HG02678 (cell line): ENCODE results near the gene TNFRSF4.

Experiments
- ATAC-seq: cut with Tn5 transposase; IDR thresholded peaks from one replicate; pipeline ENCODE4 v1.9.1; 2021; ENCODE audit warnings: mild to moderate bottlenecking, moderate library complexity; ENCODE audit not compliant: unreplicated experiment

The TNFRSF4 gene

DNA sequence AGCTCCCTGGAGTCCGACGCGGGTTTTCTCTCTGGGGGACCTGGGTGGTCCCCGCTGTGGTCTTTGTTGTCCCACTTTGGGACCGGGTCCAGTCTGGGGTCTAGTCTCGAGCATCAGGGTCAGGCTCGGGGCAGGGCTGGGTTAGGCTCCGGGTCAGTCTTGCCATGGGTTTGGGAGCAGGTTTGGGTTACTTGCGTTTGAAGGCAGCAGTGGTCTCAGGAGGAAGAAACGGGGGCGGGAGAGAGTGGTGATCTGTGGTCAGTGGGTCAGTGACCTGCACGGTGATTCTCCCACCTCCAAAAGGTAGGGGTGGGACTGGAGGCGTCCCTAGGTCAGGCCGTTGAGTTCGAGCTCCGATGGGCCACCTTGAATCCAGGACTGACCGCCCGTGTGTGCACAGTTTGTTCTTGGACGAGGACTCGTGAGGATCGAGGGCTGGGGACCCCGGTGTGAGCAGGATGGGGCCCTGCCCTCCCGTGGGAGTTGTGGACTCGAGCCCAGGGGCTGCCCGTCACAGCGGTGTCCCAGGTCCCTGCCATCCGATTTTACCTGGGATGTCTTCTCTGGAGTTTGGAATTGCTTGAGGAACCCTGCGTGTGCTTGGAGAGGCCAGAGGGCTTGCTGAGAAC, 20.3 kb upstream of the TNFRSF4 start:
- ATAC-seq = no peak

DNA sequence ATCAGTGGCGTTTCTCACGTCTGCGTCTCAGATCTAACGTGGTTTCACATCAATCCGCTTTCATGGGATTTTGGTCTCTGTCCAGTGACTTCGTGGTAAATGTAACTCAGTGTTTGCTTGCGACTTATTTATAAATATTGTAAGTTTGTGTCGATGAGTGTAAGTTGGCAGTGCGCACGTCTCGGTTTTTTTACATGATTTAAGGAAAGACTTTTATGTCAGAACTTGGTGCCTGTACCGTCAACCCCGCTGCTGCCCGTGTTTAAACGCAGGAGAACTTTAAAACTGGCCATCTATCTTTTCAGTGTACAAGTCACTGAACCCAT, 19.6 kb upstream of the TNFRSF4 start:
- ATAC-seq = no peak

GRCh38 chr1:1232796-1233566, 19.0 kb upstream of the TNFRSF4 start:
- ATAC-seq = no peak

- ATAC-seq = no peak
Observed at GRCh38 chr1:1232208-1232795, 18.3 kb upstream of the TNFRSF4 start, which contains the start of gene B3GALT6. TSS of gene B3GALT6 (plus strand) at chr1:1232237. CDS start at chr1:1232279, 42 bp downstream.

GRCh38 chr1:1231400-1232207, 17.7 kb upstream of the TNFRSF4 start, which contains the start of gene SDF4:
TSS of gene SDF4 (minus strand) at chr1:1232001. CDS start at chr1:1228772, 3,229 bp downstream.
- ATAC-seq = peak; percentile 94

- no peak for ATAC-seq
Observed at GRCh38 chr1:1230656-1231399, 16.9 kb upstream of the TNFRSF4 start.

GRCh38 chr1:1229770-1230169, 15.8 kb upstream of the TNFRSF4 start:
- no peak for ATAC-seq

DNA sequence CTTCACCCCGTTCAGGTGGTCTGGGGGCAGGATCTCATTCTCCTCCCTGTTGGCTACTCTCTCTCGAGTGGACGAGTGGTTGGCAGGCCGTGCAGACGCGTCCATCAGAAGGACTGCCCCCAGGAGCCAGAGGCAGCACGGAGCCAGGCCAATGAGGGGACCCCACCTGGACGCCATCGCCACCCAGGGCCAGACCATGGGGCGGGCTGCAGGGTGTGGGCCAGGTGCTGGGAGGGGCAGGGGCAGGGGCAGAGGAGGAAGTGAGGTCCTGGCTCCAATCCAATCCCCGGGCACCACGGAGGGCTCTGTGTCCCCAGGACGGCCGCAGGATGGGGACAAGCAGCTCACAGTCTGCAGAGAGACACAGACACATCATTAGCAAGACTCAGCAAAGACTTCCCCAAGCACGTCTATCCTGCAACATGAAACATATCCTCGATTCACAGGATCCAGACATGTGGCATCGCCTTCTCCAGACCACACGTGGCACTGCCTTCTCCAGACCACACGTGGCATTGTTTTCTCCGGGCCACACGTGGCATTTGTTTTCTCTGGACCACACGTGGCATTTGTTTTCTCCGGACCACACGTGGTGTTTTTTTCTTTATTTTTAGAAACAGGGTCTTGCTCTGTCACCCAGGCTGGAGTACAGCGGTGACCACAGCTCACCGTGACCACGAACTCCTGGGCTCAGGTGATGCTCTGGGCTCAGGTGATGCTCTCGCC, 14.8 kb upstream of the TNFRSF4 start:
- no peak for ATAC-seq

GRCh38 chr1:1228187-1228586, 14.2 kb upstream of the TNFRSF4 start:
- ATAC-seq = no peak

DNA sequence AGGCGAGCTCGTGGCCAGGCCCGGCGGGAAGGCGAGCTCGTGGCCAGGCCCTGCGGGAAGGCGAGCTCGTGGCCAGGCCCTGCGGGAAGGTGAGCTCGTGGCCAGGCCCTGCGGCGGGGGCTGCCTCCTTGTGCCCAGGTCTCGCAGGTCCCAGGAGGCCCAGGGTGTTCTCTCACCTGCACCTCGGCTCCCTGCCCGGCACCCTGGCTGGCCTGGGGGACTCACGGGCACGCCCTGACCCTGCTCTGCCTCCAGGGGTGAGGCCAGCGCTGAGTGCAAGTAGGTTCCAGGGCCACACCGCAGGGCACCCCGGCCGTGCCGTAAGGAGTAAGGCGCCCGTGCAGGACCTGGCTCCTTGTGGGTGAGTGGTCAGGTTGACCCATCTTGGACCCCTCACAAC, 13.4 kb upstream of the TNFRSF4 start:
- no peak for ATAC-seq

GRCh38 chr1:1226566-1227362, 12.8 kb upstream of the TNFRSF4 start:
- ATAC-seq = no peak

DNA sequence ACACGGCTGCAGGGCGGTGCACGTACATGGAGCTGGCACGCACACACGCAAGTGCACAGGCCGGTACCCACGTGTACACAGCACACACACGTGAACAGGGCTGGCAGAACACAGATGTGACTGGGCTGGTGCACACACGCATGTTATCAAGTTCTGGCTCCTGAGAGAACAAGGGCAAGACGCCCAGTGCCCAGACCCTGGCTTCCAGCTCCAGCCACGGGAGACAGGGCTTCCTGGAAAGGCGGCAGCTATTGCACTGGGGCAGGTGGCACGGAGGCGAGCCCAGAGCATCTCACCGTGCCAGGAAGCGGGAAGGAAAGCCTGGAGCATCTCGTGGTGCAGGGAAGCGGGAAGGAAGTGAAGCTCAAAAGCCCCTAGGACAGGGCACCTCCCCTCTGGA, 12.0 kb upstream of the TNFRSF4 start:
- no peak for ATAC-seq

- no peak for ATAC-seq
Observed at GRCh38 chr1:1225238-1225845, 11.4 kb upstream of the TNFRSF4 start.

GRCh38 chr1:1223891-1224290, 9.9 kb upstream of the TNFRSF4 start:
- no peak for ATAC-seq

GRCh38 chr1:1223321-1223720, 9.4 kb upstream of the TNFRSF4 start:
- ATAC-seq = no peak

DNA sequence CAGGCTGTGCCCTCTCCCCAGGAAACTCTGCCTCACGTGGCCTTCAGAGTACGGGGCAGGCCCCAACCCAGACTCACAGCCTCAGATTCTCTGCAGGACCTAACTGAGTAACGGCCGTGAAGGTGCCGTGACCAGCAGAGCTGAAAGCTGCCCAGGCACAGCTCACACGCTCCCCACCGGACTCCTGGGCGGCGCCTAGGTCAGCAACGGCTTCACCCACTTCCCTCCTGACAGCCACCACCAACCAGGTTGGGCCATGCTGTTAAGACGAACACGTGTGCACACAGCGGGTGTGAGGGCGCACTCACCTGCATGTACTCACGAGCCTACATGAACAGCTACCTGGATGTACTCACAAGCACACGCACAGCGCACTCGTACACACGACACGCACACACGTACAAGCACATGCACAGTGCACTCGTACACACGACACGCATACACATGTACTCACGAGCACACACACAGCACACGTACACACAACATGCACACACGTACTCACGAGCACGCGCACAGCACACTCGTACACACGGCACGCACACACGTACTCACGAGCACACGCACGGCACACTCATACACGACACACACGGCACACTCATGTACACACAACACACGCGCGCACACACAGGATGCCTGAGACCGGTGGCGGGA, 8.7 kb upstream of the TNFRSF4 start:
- no peak for ATAC-seq

DNA sequence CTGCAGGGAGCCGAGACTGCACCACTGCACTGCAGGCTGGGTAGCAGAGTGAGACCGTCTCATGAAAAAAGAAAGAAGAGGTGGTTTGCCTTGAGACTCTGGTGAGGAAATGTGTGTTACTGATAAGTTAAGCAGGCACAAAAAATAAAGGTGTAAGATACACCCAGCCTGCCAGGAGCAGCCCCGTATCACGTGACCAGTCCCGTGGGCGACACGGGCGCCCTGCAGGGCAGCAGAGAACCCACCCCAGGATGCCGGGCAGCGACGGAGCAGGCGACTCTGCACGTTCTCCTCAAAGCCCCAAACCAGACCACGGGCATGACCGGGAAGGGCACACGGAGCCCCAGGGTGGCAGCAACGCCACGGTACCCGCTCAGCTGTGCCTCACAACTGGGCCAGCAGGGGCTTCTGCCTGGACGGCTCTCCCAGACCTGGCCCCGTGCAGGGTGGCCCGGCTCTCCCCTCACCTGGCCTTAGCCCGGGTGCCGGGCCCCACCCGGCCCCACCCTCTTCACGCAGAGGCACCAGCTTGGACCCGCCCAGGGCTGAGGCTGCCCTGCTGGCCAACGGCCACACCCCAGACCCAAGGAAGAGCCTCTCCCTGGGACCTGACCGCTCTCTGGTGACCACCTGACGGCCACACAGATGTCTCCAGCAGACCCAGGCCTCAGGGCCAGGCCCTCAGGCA, 8.1 kb upstream of the TNFRSF4 start:
- no peak for ATAC-seq

GRCh38 chr1:1220197-1220596, 6.2 kb upstream of the TNFRSF4 start:
- no peak for ATAC-seq
